Erythroblast (primary cell): ENCODE data around the gene RSPRY1.

Source experiments
- DNase-seq, 2 experiments: peaks; one replicate each; lab custom pipeline; 2025; lab: John Stamatoyannopoulos, UW
- GATA1 ChIP-seq: IDR thresholded peaks from 2 replicates; pipeline ENCODE4 v1.6.1; 2011; ENCODE audit warnings: low read depth, mild to moderate bottlenecking, control low read depth, low read length, moderate library complexity
- POLR2A ChIP-seq: IDR thresholded peaks from 2 replicates; pipeline ENCODE4 v1.6.1; 2011; ENCODE audit warnings: mild to moderate bottlenecking, low read length

The RSPRY1 gene

GRCh38 chr16:57202095-57202886 is 16.2 kb downstream of the RSPRY1 start:
- DNase-seq, result no peak
- no peak for TF ChIP-seq POLR2A
- no peak for TF ChIP-seq GATA1

GRCh38 chr16:57203451-57203850 is 17.3 kb downstream of the RSPRY1 start:
- TF ChIP-seq GATA1, result no peak
- no peak for TF ChIP-seq POLR2A
- no peak for DNase-seq

GRCh38 chr16:57204675-57205074 is 18.5 kb downstream of the RSPRY1 start:
- no peak for DNase-seq
- TF ChIP-seq POLR2A (no peak), GATA1 (no peak)

DNA sequence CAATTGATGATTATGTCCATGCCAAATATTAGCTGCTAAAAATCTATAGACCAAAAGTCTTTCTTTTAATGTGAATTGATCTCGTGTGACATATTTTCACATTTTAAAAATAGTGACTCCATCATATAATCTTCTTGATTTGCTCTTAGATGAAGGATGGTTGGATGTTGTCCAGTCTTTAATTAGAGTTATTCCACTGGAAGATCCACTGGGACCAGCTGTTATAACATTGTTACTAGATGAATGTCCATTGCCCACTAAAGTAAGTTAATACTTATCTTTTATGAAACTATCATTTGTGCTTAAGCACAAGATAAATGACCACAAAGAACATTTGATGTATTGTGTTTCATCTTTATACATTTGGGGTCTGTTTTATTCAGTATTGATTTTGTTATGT is 22.8 kb downstream of the RSPRY1 start:
- DNase-seq, result no peak
- no peak for TF ChIP-seq POLR2A

GRCh38 chr16:57209780-57210179 is 23.7 kb downstream of the RSPRY1 start:
- DNase-seq, result no peak
- no peak for TF ChIP-seq POLR2A
- no peak for TF ChIP-seq GATA1

DNA sequence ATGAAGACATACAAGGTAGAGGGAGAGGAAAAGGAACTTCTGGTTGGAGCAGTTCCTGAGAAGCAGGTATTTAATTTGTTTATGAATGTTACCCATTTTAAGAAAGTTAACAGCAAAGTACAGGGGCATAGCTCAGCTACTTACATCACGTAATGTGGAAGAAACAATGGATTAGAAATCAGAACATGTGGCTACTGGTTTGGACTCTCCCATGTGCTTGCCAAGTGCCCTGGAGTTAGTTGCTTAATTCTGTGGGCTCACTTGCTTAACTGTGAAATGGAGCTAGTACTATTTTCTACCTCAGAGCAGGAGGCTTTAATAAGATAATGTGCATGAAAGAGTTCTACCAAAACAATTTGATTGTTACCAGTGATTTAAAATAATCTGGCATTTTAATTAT is 27.3 kb downstream of the RSPRY1 start:
- no peak for DNase-seq
- TF ChIP-seq POLR2A, result no peak
- no peak for TF ChIP-seq GATA1

GRCh38 chr16:57216968-57217367 is 30.8 kb downstream of the RSPRY1 start:
- TF ChIP-seq POLR2A (no peak), GATA1 (no peak)
- DNase-seq, result no peak

DNA sequence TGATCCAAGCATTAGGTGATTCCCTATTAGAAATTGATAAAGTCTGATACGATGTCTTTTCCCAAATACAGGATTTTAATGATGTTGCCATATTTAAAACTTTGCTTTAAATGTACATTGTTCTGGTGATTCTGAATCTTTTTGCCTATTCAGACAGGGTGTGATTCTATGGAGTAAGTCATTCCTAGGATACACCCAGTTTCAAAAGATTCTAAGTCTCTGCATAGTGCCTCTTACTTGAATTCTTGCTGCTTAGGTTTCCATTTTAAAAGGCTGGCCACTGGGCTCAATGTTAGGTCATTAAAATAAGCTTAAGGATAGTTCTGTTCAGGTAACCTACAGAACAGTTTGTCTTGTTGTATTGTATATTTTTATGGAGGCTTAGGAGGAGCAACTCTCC is 36.9 kb downstream of the RSPRY1 start:
- no peak for DNase-seq
- TF ChIP-seq GATA1 (no peak), POLR2A (no peak)

DNA sequence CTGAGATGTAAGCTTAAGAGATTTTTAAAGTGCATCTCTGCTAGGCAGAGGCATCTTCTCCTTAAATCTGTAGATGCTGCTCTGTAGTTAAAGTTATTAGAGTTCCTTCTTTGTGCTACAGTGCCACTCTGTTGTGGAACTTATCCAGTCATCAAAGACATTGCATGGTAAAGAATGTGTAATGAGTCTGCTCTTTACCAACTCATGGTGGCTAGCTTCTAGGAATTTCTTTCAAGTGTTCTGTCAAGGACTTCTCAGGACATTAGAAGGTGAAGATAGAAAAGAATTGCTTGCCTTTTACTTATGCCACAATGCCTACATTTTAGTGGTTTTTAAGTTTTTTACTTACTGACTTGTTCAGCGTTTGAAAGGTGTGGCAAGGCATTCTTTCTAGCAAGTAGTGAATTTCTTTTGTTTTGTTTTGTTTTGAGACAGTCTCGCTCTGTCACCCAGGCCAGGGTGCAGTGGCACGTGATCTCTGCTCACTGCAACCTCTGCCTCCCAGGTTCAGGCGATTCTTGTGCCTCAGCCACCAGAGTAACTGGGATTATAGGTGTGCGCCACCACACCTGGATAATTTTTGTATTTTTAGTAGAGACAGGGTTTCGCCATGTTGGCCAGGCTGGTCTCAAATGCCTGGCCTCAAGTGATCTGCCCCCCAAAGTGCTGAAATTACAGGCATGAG is 38.7 kb downstream of the RSPRY1 start:
- no peak for TF ChIP-seq GATA1
- no peak for TF ChIP-seq POLR2A
- no peak for DNase-seq

- DNase-seq, result no peak
- no peak for TF ChIP-seq GATA1
- no peak for TF ChIP-seq POLR2A
These were observed 39.8 kb downstream of the RSPRY1 start for GRCh38 chr16:57225978-57226377.

GRCh38 chr16:57226701-57227621 is 40.8 kb downstream of the RSPRY1 start:
- TF ChIP-seq GATA1 (no peak), POLR2A (no peak)

GRCh38 chr16:57229079-57229478 is 43.0 kb downstream of the RSPRY1 start:
- DNase-seq, result no peak
- TF ChIP-seq GATA1, result no peak
- no peak for TF ChIP-seq POLR2A

More at GRCh38 chr16:57226701-57227621, 40.8 kb downstream of the RSPRY1 start:
- DNase-seq, result no peak

DNA sequence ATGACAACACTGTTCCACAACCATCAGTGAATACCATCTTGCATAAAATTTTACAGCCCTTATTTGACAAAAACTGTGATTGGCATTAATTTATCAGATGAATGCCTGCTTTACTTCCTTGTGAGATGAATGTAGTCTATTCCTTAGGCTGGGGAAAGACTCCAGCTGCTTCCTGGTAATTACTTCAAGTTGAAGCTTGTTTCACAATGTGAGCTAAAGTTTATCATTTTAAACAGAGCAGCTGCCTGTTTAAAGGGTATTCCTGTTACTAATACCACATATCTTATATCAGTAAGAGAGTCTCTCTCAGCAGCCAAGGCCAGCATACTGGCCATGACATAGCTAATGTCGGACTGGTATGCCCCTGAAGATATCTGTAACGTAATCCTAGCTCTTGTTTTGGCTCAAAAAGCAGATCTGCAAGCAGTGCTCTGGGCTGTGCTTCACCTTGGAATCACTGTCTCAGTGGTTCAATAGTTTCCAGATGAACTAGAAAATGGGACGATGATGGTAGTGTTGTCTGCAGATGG is 45.8 kb downstream of the RSPRY1 start:
- TF ChIP-seq POLR2A, result no peak
- no peak for TF ChIP-seq GATA1
- DNase-seq, result no peak
